ENCODE data around the gene LDAF1.
"Not testable (repeated sequence)": the region's sequence is repeated elsewhere in the genome, so short reads cannot be mapped to it uniquely, and the experiment has no call there.

Gene LDAF1

GRCh38 chr16:21194771-21195301, 36.4 kb downstream of the LDAF1 start:
- no peak for DNase-seq (ENCODE audit: low spot score)
- FAIRE-seq: no peak

GRCh38 chr16:21195330-21195729, 36.9 kb downstream of the LDAF1 start:
- FAIRE-seq; DNase-seq (ENCODE audit: low spot score): not testable (repeated sequence)

- no peak for DNase-seq (ENCODE audit: low spot score)
These were observed 38.6 kb downstream of the LDAF1 start for GRCh38 chr16:21197112-21197511.

GRCh38 chr16:21197621-21198020, 39.1 kb downstream of the LDAF1 start:
- DNase-seq (ENCODE audit: low spot score) (no peak), FAIRE-seq (no peak)

More at GRCh38 chr16:21197112-21197511, 38.6 kb downstream of the LDAF1 start:
- FAIRE-seq: no peak

GRCh38 chr16:21199607-21200218, 41.2 kb downstream of the LDAF1 start:
- FAIRE-seq: no peak

GRCh38 chr16:21203155-21203797, 44.8 kb downstream of the LDAF1 start:
- no peak for FAIRE-seq
- no peak for DNase-seq (ENCODE audit: low spot score)

More at GRCh38 chr16:21199607-21200218, 41.2 kb downstream of the LDAF1 start:
- no peak for DNase-seq (ENCODE audit: low spot score)

- no peak for FAIRE-seq
- no peak for DNase-seq (ENCODE audit: low spot score)
These were observed 46.8 kb downstream of the LDAF1 start for GRCh38 chr16:21205303-21205702.

- FAIRE-seq (no peak), DNase-seq (ENCODE audit: low spot score) (no peak)
These were observed 48.1 kb downstream of the LDAF1 start for GRCh38 chr16:21206550-21206949.

- FAIRE-seq (no peak), DNase-seq (ENCODE audit: low spot score) (no peak)
These were observed 50.2 kb downstream of the LDAF1 start for GRCh38 chr16:21208446-21209230.

GRCh38 chr16:21211486-21211885, 53.0 kb downstream of the LDAF1 start, which contains the start of gene ZP2:
Gene ZP2, minus strand, starts transcription at chr16:21211574. Its CDS starts 27 bp downstream, at chr16:21211547.
- DNase-seq (ENCODE audit: low spot score): no peak
- no peak for FAIRE-seq

- no peak for FAIRE-seq
- no peak for DNase-seq (ENCODE audit: low spot score)
These were observed 55.6 kb downstream of the LDAF1 start for GRCh38 chr16:21214086-21214485.

- no peak for DNase-seq (ENCODE audit: low spot score)
- FAIRE-seq: no peak
These were observed 58.6 kb downstream of the LDAF1 start for GRCh38 chr16:21217121-21217520.

- FAIRE-seq (no peak), DNase-seq (ENCODE audit: low spot score) (no peak)
These were observed 59.7 kb downstream of the LDAF1 start for GRCh38 chr16:21218153-21218552.

GRCh38 chr16:21219551-21219950, 61.1 kb downstream of the LDAF1 start:
- DNase-seq (ENCODE audit: low spot score) (no peak), FAIRE-seq (no peak)

GRCh38 chr16:21222495-21223337, 64.2 kb downstream of the LDAF1 start:
- DNase-seq (ENCODE audit: low spot score) (peak; percentile 76), FAIRE-seq (peak; percentile 83)

- FAIRE-seq (no peak), DNase-seq (ENCODE audit: low spot score) (no peak)
These were observed 65.3 kb downstream of the LDAF1 start for GRCh38 chr16:21223787-21224186.

GRCh38 chr16:21224800-21225199, 66.3 kb downstream of the LDAF1 start:
- FAIRE-seq (no peak), DNase-seq (ENCODE audit: low spot score) (no peak)

GRCh38 chr16:21226749-21227148, 68.3 kb downstream of the LDAF1 start:
- FAIRE-seq: no peak
- DNase-seq (ENCODE audit: low spot score): no peak

GRCh38 chr16:21227866-21228265, 69.4 kb downstream of the LDAF1 start:
- no peak for DNase-seq (ENCODE audit: low spot score)
- no peak for FAIRE-seq

GRCh38 chr16:21228361-21228872, 69.9 kb downstream of the LDAF1 start:
- no peak for FAIRE-seq
- no peak for DNase-seq (ENCODE audit: low spot score)

Measured in RCC 7860 (cell line).